MM.1S (cell line): ENCODE data around the gene AOC3.

Experiments used
- EZH2 ChIP-seq: fragments of 300-600 bp; sonication (generic); optimal IDR thresholded peaks from 2 replicates; pipeline ENCODE3; 2017; ENCODE audit warnings: low read depth, mild to moderate bottlenecking, antibody characterized with exemption, low read length, mixed read lengths
- EZH2phosphoT487 ChIP-seq: fragments of 300-600 bp; sonication (generic); IDR thresholded peaks from 2 replicates; pipeline ENCODE4 v1.6.1; 2018; ENCODE audit warnings: antibody characterized with exemption, low read length
- TF ChIP-seq, protein P1 (sequence below): fragments of 300-600 bp; sonication (generic); IDR thresholded peaks from 2 replicates; pipeline ENCODE4 v1.5.1; 2016; ENCODE audit warnings: antibody characterized with exemption, low read length, mixed read lengths

DNA sequence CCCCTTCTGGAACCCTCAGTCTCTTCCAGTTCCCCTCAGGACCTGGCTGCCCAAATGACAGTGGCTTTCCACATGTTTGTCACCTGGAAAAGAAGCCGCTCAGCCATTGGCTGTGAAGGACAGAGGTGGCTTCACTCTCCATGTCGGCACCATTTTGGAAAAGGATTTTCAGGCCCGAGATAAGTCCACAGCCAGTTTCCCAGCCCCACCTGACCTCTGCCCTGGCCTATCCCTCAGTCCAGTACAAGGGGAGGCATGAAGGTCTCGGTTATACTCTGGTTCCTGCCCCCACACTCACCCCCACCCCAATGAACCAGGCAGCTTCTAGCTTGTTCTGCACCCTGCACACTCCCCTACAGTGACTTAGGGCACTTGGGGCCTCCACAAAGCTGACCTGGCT lies 15.2 kb downstream of the AOC3 start:
- TF ChIP-seq, protein P1, sequence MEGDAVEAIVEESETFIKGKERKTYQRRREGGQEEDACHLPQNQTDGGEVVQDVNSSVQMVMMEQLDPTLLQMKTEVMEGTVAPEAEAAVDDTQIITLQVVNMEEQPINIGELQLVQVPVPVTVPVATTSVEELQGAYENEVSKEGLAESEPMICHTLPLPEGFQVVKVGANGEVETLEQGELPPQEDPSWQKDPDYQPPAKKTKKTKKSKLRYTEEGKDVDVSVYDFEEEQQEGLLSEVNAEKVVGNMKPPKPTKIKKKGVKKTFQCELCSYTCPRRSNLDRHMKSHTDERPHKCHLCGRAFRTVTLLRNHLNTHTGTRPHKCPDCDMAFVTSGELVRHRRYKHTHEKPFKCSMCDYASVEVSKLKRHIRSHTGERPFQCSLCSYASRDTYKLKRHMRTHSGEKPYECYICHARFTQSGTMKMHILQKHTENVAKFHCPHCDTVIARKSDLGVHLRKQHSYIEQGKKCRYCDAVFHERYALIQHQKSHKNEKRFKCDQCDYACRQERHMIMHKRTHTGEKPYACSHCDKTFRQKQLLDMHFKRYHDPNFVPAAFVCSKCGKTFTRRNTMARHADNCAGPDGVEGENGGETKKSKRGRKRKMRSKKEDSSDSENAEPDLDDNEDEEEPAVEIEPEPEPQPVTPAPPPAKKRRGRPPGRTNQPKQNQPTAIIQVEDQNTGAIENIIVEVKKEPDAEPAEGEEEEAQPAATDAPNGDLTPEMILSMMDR: no peak
- no peak for TF ChIP-seq EZH2
- TF ChIP-seq EZH2phosphoT487: no peak
